K562 (cell line): ENCODE measurements around the gene CDK11B. TPM values are rescaled to one million over a fixed set of nuclear protein-coding genes. Genes with fewer than 3 reads are reported as not detected.

Experiments used
- CHD4 ChIP-seq: fragments of 200-600 bp; sonication (generic); IDR thresholded peaks from 3 replicates; pipeline ENCODE4 v1.6.1; 2012; ENCODE audit warnings: low read depth, mild to moderate bottlenecking, mixed read lengths, low read length, inconsistent platforms; ENCODE audit not compliant: insufficient read depth, insufficient replicate concordance, poor library complexity, severe bottlenecking
- CXXC5 ChIP-seq: fragments of 250-450 bp; sonication (Bioruptor Pico); IDR thresholded peaks from 2 replicates; pipeline ENCODE4 v1.8.0; 2022; ENCODE audit warnings: inconsistent platforms, mild to moderate bottlenecking, moderate library complexity
- EZH2 ChIP-seq: IDR thresholded peaks from 2 replicates; pipeline ENCODE4 v1.6.1; 2012; ENCODE audit warnings: low read depth, mild to moderate bottlenecking, inconsistent platforms, low read length, borderline replicate concordance
- LCOR ChIP-seq: sonication (generic); formaldehyde crosslinking; IDR thresholded peaks from 2 replicates; pipeline ENCODE4 v1.8.0; 2022; ENCODE audit warnings: mild to moderate bottlenecking, missing genetic modification reagents
- MXI1 ChIP-seq: IDR thresholded peaks from 2 replicates; pipeline ENCODE4 v1.6.1; 2011; ENCODE audit warnings: low read depth, mild to moderate bottlenecking, improper control_type of control experiment, low read length
- MYNN ChIP-seq, 2 experiments: sonication (generic); formaldehyde crosslinking in 1 of 2; IDR thresholded peaks; 2 replicates each; pipeline versions ENCODE4 v1.5.0 to v1.6.1; 2016 to 2020; ENCODE audit warnings: antibody characterized with exemption in 1 of 2, missing genetic modification reagents in 1 of 2
- NELFE ChIP-seq: IDR thresholded peaks from 2 replicates; pipeline ENCODE4 v1.6.1; 2011; ENCODE audit warnings: mild to moderate bottlenecking; ENCODE audit not compliant: insufficient read depth, insufficient read length
- NONO ChIP-seq, 2 experiments: fragments of 200-400 bp in 1 of 2; fragments of 450-650 bp in 1 of 2; formaldehyde crosslinking in 1 of 2; IDR thresholded peaks; 2 replicates each; pipeline ENCODE4 v1.6.1; 2017; ENCODE audit warnings: low read depth in 2 of 2, mild to moderate bottlenecking in 2 of 2, moderate library complexity in 2 of 2, low read length in 1 of 2
- NR2C1 ChIP-seq, 2 experiments: fragments of 450-650 bp; IDR thresholded peaks; 2 replicates each; pipeline ENCODE4 v1.6.1; 2017; ENCODE audit warnings: mild to moderate bottlenecking in 2 of 2, antibody characterized with exemption in 1 of 2, inconsistent platforms in 1 of 2, missing compliant biosample characterization in 1 of 2, missing genetic modification characterization in 1 of 2
- POLR2A ChIP-seq: fragments of 450-650 bp; conservative IDR thresholded peaks from 2 replicates; pipeline ENCODE4 v1.6.1; 2016
- POLR2AphosphoS2 ChIP-seq: IDR thresholded peaks from 2 replicates; pipeline ENCODE4 v1.6.1; 2012; ENCODE audit warnings: low read length, improper control_type of control experiment
- PURB ChIP-seq: sonication (generic); formaldehyde crosslinking; IDR thresholded peaks from 2 replicates; pipeline ENCODE4 v1.9.0; 2021; ENCODE audit warnings: low read depth, mild to moderate bottlenecking, missing genetic modification reagents
- PYGO2 ChIP-seq: fragments of 450-650 bp; IDR thresholded peaks from 2 replicates; pipeline ENCODE4 v1.6.1; 2016; ENCODE audit warnings: mild to moderate bottlenecking, missing genetic modification characterization, moderate library complexity, missing compliant biosample characterization
- SMAD4 ChIP-seq: fragments of 250-450 bp; sonication (Bioruptor Pico); conservative IDR thresholded peaks from 2 replicates; pipeline ENCODE4 v1.8.0; 2021; ENCODE audit warnings: inconsistent platforms, mild to moderate bottlenecking, moderate library complexity
- SMC3 ChIP-seq: conservative IDR thresholded peaks from 2 replicates; pipeline ENCODE4 v1.6.1; 2011; ENCODE audit warnings: low read depth, low read length, improper control_type of control experiment; ENCODE audit not compliant: insufficient read depth
- SOX6 ChIP-seq: fragments of 450-650 bp; IDR thresholded peaks from 2 replicates; pipeline ENCODE4 v1.6.1; 2014; ENCODE audit warnings: mild to moderate bottlenecking
- TEAD1 ChIP-seq, 2 experiments: fragments of 450-650 bp in 1 of 2; sonication (generic) in 1 of 2; formaldehyde crosslinking; IDR thresholded peaks; 2 replicates each; pipeline versions ENCODE4 v1.4.0 to v1.8.0; 2020 to 2022; ENCODE audit warnings: mild to moderate bottlenecking in 2 of 2, missing genetic modification reagents in 1 of 2
- ZKSCAN1 ChIP-seq: fragments of 150-350 bp; IDR thresholded peaks from 2 replicates; pipeline ENCODE4 v1.6.1; 2016; ENCODE audit warnings: low read depth, low read length
- ZNF76 ChIP-seq: fragments of 250-450 bp; sonication (Bioruptor Pico); IDR thresholded peaks from 2 replicates; pipeline ENCODE4 v1.4.0; 2020; ENCODE audit warnings: mild to moderate bottlenecking, moderate library complexity, borderline replicate concordance
- ZSCAN32 ChIP-seq: fragments of 450-650 bp; formaldehyde crosslinking; IDR thresholded peaks from 2 replicates; pipeline ENCODE4 v1.4.0; 2020; ENCODE audit warnings: mild to moderate bottlenecking, moderate library complexity
- polyA plus RNA-seq, 8 experiments: library from polyadenylated mRNA; depleted of rRNA in 4 of 8; stranded (reverse) in 5 of 8; unstranded in 3 of 8; fragments of >200 nt; fragmentation: Nextera tagmentation in 2 of 8; fragmentation: Illumina TruSeq in 1 of 8; extraction: Ambion mirVana in 2 of 8; extraction: Trizol in 1 of 8; gene quantifications; 2 replicates each; pipeline versions ENCODE4 v1.2.1 to v1.2.3, GENCODE V29; 2011 to 2014; ENCODE audit warnings: inconsistent platforms in 1 of 8, missing spikeins in 1 of 8
- total RNA-seq, 7 experiments: library from RNA; depleted of rRNA in 6 of 7; stranded (reverse); fragments of >200 nt in 6 of 7; fragmentation: Illumina TruSeq in 2 of 7; extraction: Trizol in 2 of 7; gene quantifications; 2 replicates each; pipeline versions ENCODE4 v1.2.1 to v1.2.3, GENCODE V29; 2011 to 2021; ENCODE audit warnings: low replicate concordance in 1 of 7
- TF ChIP-seq, protein P1 (sequence below): sonication (generic); formaldehyde crosslinking; IDR thresholded peaks from 2 replicates; pipeline ENCODE4 v1.8.0; 2022; ENCODE audit warnings: missing genetic modification reagents, mild to moderate bottlenecking, moderate library complexity, borderline replicate concordance
- TF ChIP-seq, protein P2 (sequence below): fragments of 450-650 bp; formaldehyde crosslinking; IDR thresholded peaks from 2 replicates; pipeline ENCODE4 v1.4.0; 2020; ENCODE audit warnings: mild to moderate bottlenecking, moderate library complexity

CDK11B gene
- total and polyA plus RNA-seq, 9 of the 15 experiments (the other 6 are each of a cell fraction or from before 2014, with no cell fraction given): 2.8 to 52.2 (median 19.5) TPM

DNA sequence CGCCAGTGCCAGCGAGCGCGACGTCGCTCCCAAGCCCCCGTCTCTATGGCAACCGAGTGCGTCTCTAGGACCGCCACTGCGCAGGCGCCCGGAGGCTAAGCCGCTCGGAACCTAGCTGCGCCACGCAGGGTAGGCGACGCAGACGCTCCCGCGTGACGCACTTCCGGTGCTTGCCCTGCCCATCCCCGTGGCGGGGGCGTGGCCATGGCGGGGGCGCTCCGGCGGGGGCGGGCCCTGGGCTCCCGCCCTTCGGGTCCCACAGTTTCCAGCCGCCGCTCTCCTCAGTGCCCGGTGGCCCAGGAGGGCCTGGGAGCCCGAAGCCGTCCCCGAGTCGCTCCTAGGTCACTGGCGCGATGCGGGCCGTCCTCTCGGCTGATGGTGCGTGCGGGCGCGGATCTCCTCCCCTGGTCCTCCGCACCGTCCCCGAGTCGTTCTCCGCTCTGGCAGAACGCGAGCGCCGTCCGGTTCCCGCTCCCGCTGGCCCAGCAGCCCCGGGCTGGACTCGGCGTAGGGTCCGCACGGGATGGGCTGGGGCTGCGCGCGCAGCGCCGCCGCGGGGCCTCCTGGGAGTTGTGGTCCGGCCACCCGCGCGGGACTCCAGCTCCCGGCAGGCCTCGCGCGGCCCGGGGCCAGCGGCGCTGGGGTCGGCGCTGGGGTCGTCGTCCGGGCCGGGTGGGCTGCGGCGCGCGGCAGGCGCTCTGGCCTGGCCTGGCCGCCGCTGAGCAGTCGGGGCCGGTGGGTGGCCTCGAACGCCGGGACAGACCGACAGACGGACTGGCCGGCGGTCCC is 43.4 kb downstream of the CDK11B start, which contains the start of gene MIB2 (continued):
- TF ChIP-seq PYGO2: no peak
- peak; percentile 64 for TF ChIP-seq ZKSCAN1
- TF ChIP-seq EZH2: no peak
- TF ChIP-seq MYNN (IDR thresholded peaks at IDR 0.05): 0 out of 2 replicates have a peak, but pooled peaks have one; percentile 15
- TF ChIP-seq MYNN (CRISPR knock-in tag; IDR thresholded peaks at IDR 0.05): no peak
- TF ChIP-seq TEAD1 (CRISPR knock-in tag; IDR thresholded peaks at IDR 0.05): peak in 1 of 2 experiments; percentile 90; a peak in 3 of 4 replicates
- TF ChIP-seq NR2C1 (IDR thresholded peaks at IDR 0.05): no peak
- TF ChIP-seq NR2C1 (tag; IDR thresholded peaks at IDR 0.05): no peak
- TF ChIP-seq SMC3: no peak
- TF ChIP-seq PURB: no peak
- no peak for TF ChIP-seq CHD4
- no peak for TF ChIP-seq ZSCAN32
- TF ChIP-seq POLR2AphosphoS2: 0 out of 2 replicates have a peak, but pooled peaks have one; percentile 72
- TF ChIP-seq, protein P1, sequence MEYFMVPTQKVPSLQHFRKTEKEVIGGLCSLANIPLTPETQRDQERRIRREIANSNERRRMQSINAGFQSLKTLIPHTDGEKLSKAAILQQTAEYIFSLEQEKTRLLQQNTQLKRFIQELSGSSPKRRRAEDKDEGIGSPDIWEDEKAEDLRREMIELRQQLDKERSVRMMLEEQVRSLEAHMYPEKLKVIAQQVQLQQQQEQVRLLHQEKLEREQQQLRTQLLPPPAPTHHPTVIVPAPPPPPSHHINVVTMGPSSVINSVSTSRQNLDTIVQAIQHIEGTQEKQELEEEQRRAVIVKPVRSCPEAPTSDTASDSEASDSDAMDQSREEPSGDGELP (CRISPR knock-in tag): peak; percentile 63; the same call in 1 of the 2 replicates
- TF ChIP-seq SOX6: peak; percentile 75
- TF ChIP-seq NONO (IDR thresholded peaks at IDR 0.05; ENCODE audit: low read depth in 2 of 2, low read length in 1 of 2): no peak; a peak in 1 of 4 replicates
- TF ChIP-seq POLR2A: peak; percentile 98
- peak; percentile 83; the same call in 1 of the 2 replicates for TF ChIP-seq ZNF76 (CRISPR knock-in tag)
- TF ChIP-seq CXXC5 (CRISPR knock-in tag): peak; percentile 84
- TF ChIP-seq, protein P2, sequence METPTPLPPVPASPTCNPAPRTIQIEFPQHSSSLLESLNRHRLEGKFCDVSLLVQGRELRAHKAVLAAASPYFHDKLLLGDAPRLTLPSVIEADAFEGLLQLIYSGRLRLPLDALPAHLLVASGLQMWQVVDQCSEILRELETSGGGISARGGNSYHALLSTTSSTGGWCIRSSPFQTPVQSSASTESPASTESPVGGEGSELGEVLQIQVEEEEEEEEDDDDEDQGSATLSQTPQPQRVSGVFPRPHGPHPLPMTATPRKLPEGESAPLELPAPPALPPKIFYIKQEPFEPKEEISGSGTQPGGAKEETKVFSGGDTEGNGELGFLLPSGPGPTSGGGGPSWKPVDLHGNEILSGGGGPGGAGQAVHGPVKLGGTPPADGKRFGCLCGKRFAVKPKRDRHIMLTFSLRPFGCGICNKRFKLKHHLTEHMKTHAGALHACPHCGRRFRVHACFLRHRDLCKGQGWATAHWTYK: peak; percentile 12; the same call in 1 of the 2 replicates
- peak; percentile 3; the same call in 1 of the 2 replicates for TF ChIP-seq LCOR
- TF ChIP-seq MXI1: peak; percentile 95
- TF ChIP-seq NELFE: no peak
- peak; percentile 66 for TF ChIP-seq SMAD4 (CRISPR knock-in tag)
